DLD1 (cell line): ENCODE results near the gene WRAP53.

Experiments
- in situ Hi-C: cut with HindIII; loops from 2 replicates; pipeline ENCODE4 v1.10.0; 2017; ENCODE audit warnings: low sequenced_read_pairs

Gene WRAP53

DNA sequence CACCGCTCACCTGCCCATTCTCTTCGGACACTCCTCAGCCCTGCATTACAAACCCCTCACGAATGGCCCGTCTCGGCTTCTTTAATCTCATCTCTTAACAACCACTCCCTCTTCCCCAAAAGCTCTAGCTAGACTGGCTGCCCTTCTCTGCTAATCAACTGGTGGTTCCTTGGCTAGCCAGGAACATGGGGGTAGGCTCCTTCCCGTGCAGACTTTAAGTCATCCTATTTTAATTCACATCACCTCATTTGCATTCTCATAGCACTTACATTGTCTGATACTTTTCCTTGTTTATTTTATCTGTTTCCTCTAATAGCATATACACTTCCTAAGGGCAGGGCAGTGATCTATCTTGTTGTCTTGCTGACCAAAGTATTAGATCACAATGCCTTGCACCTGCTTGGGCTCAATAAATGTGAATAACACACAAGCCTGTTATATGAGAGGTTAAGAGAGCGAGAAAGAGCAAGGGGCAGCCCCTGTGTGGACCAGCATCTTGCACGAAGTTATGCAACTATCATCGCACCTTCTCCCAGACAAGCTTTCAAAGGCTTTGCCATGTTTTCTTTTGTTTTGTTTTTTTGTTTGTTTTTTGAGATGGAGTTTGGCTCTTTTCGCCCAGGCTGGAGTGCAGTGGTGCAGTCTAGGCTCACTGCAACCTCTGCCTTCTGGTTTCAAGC lies 10.7 kb upstream of the WRAP53 start:
- in situ Hi-C loops = no loop called here

DNA sequence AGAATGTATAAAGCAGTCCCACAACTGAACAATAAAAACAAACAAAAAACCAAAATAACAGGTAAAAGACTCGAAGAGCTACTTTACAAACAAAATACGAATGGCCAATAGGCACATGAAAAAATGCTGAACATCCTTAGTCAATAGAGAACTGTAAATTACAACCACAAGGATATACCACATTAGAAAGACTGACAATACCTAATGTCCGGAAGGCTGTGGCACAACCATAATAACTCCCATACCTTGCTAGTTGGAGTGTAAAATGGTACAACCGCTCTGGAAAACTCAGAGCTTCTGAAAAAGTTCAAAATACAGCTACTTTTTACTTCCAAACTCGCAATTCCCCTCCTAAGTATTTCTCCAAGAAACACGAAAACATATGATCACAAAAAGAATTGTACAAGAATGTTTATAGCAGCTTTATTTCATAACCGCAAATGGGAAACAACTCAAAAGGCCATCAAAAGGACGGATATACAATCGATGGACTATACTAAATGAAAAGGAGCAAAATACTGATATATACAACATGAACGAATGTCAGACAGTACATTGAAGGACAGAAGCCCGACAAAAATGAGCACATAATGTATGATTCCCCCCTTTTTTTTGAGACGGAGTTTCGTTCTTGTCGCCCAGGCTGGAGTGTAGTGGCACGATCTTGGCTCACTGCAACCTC lies 3.3 kb upstream of the WRAP53 start:
- in situ Hi-C loops = no loop called here

DNA sequence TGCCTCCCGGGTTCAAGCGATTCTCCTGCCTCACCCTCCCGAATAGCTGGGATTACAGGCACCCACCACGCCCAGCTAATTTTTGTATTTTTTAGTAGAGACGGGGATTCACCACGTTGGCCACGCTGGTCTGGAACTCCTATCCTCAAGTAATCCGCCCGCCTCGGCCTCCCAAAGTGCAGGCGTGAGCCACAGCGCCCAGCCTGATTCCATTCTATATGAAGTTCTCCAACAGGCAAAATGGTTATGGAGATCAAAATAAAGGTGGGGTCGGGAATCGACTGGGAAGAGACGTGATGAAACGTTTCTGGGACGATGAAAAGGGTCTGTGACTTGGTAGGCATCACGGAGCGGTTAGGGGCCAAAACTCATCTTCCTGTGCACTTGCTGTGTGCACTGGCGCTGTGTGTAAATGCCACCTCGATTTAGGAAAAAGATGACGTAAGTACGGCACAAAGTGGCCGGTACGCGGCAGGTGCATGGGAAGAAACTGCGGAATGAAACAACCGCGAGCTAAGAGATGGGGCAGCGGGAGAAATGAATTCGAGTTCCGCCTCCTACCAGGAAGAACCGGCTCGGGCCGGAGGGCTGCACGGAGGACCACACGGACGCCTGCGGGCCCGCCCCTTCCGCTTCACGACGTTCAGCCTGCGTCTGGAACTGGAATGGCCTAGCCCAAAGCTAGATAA lies 2.6 kb upstream of the WRAP53 start:
- in situ Hi-C loops = no loop called here

DNA sequence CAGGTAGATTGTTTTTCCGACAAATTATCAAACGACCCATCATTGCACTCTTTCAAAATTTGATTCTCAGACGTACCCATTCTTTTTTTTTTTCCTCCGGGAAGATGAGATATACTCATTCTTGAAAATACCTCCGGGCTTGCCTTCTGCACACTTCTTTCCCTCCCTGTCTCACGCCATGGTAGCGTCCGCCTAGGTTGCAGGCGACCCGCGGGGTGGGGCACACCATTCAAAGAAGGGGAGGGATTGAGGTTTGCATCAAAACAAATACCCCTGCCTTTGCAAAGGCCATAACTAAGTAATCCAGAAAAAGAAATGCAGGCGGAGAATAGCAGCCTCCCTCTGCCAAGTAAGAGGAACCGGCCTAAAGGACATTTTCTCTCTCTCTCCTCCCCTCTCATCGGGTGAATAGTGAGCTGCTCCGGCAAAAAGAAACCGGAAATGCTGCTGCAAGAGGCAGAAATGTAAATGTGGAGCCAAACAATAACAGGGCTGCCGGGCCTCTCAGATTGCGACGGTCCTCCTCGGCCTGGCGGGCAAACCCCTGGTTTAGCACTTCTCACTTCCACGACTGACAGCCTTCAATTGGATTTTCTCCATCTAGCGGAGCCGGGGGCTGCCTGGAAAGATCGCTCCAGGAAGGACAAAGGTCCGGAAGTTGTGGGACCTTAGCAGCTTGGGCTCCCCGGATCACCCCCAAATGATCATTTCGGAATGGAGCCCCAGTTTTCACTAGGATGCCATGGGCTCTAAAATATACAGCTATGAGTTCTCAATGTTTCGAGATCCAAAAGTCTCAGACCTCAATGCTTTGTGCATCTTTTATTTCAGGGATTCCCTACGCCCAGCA lies 1.8 kb upstream of the WRAP53 start:
- in situ Hi-C loops = no loop called here

DNA sequence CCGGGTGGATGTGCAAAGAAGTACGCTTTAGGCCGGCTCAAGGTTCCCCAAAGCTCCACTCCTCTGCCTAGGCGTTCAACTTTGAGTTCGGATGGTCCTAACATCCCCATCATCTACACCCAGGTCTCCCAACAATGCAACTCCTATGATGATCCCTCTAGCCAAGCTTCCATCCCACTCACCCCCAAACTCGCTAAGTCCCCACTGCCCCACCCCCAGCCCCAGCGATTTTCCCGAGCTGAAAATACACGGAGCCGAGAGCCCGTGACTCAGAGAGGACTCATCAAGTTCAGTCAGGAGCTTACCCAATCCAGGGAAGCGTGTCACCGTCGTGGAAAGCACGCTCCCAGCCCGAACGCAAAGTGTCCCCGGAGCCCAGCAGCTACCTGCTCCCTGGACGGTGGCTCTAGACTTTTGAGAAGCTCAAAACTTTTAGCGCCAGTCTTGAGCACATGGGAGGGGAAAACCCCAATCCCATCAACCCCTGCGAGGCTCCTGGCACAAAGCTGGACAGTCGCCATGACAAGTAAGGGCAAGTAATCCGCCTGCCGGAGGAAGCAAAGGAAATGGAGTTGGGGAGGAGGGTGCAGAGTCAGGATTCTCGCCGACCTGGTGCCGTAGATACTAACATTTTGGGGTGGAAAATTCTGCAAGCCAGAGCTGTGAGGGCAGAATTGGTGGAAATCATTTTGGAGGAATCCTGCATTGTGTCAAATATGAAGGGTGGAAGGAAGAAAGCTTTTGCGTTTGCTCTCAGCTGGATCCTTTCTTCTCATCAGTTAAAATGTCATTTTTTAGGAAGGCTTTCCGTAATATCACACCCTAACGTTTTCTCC lies 987 bp upstream of the WRAP53 start, which contains the start of gene TP53:
Gene TP53, minus strand, starts transcription at position 419 of the 836 bp plus-strand sequence. CDS start 10,896 bp downstream, outside the sequence.
- in situ Hi-C loops = no loop called here

DNA sequence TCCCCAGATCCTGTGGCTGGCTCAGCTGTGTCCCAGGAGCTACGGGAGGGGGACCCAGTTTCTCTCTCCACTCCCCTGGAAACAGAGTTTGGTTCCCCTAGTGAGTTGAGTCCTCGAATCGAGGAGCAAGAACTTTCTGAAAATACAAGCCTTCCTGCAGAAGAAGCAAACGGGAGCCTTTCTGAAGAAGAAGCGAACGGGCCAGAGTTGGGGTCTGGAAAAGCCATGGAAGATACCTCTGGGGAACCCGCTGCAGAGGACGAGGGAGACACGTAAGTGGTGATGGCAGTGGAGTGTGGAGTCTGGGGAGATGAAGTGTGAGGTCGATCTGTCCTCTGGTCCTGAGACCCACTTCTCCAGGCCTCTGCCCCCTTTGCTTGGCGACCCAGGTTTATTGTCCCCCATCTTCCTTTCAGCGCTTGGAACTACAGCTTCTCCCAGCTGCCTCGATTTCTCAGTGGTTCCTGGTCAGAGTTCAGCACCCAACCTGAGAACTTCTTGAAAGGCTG lies 585 bp downstream of the WRAP53 start:
- in situ Hi-C loops = no loop called here

DNA sequence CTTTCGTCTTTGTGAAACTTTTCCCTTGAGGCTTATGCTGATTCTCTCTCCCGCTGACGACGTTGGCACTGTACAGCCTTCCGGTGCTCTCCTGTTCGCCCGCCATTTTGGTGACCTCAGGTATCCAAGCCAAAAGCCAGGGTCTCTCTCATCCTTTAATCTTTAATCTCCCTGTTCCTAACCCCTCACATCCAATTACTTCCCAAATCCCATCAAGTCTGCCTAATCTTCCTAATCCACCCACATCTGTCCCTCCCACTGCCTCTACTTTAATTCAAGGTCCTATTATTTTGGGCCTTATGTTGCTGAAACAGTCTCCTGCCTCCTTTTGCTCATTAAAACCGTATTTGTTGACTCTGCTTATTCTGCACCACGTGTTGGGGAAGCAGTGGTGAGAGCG lies 7.3 kb downstream of the WRAP53 start:
- in situ Hi-C loops = no loop called here

DNA sequence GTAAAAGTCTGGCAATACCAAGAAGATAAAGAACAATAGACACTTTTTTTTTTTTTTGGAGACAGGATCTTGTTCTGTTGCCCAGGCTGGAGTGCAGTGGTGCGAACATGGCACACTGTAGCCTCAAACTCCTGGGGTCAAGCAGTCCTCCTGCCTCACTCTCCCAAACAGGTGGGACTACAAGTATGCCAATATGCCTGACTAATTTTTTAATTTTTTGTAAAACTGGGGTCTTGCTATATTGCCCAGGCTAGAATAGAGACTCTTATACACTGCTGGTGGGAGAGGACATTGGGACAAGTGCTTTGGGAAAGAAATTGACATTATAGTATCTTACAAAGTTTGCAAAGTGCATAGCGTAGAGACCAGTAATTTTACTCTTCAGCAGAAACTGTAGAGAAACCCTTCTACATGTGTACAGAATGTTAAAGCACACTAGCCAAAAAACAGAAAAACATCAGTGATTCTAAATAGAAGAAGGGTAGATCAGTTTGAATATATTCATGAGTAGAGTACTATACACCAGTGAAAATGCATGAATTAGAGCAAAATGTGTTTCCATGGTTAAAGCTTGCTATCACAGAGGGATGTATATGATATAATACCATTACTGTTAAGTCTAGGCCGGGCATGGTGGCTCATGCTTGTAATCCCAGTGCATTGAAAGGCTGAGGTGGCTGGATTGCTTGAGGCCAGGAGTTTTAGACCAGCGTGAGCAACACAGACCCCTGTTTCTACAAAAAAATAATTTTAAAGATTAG lies 9.7 kb downstream of the WRAP53 start:
- in situ Hi-C loops = no loop called here

DNA sequence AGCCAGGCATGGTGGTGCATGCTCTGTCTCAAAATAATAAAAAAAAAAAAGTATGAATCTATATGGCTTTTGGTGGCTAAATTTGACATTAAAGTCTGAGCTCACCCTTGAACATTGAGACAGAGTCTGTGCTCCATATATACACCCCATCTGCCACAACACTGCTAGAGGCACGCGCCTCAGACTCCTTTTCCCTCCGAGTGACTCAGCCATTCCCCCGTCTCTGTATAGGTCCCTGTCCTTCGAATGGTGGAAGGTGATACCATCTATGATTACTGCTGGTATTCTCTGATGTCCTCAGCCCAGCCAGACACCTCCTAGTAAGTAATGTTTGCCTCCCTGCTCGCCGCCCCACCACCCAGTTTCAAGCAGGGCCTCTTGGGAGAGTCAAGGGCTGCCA lies 12.2 kb downstream of the WRAP53 start:
- in situ Hi-C loops = no loop called here

DNA sequence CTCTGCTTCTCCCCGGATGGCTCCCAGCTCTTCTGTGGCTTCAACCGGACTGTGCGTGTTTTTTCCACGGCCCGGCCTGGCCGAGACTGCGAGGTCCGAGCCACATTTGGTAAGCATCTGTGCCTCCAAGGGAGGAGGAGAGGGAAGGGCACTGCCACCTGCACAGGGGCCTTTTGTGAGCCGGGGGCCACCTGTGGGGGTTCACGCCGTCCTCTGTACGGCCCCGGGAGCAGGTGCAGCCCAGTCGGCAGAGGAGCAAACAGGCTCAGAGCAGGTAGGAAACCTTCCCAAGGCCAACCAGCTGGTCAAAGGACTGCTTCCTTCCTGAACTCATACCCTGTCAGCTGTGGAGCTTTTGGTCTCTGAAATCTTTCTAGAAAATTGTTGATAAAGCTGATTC lies 13.4 kb downstream of the WRAP53 start:
- in situ Hi-C loops = no loop called here

DNA sequence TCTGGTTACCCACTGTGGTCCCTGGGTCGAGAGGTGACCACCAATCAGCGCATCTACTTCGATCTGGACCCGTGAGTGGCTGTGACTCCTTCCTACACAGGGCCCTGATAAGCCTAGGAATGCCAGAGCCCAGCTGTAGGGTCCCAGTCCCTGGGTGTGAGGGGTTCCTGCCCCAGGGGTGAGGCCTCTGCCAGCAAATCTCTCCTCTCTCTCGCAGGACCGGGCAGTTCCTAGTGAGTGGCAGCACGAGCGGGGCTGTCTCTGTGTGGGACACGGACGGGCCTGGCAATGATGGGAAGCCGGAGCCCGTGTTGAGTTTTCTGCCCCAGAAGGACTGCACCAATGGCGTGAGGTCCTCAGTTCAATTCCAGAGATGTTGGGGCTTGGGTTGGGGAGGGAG lies 14.5 kb downstream of the WRAP53 start:
- in situ Hi-C loops = no loop called here

DNA sequence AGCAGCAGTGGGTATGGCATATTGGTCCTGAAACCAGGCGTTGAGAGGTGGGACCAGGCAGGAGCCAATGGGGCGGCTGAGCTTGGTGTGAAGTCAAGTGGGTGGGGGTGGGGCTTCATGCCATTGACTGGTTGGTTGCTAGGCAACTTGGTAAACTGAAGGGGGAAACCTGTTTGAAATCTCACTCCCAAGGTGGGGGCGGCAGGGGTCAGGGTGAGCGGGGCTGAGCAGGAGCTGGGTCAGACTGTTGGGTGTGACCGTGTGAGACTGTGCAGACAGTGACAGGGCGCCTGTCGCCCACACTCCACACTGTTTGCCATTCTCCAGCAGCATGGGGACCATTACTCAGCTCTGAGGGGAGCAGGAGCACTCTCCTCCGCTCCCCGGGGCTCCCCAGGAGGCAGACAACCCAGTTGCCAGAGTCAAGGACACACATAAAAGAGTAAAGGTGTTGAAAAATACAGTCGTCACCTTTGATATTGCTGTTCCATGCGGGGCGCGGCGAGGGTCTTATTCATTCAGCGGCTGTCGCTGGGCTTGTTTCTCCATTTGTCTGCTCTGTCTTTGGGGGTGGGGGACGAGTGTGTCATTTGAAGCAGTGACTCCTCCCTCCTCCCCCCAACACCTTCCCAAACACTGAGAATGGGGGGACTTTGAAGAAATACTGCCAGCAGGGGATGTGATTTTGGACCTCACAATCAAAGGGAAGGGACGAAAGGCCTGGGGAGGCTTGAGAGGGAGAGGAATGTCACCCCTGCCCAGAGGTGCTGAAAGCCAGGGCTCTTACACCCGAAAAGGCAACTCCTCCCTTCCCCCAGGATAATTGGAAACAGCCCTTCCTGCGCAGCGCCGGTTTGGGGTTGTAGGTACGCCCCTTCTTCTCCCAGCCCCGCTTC lies 15.6 kb downstream of the WRAP53 start:
- in situ Hi-C loops = no loop called here

DNA sequence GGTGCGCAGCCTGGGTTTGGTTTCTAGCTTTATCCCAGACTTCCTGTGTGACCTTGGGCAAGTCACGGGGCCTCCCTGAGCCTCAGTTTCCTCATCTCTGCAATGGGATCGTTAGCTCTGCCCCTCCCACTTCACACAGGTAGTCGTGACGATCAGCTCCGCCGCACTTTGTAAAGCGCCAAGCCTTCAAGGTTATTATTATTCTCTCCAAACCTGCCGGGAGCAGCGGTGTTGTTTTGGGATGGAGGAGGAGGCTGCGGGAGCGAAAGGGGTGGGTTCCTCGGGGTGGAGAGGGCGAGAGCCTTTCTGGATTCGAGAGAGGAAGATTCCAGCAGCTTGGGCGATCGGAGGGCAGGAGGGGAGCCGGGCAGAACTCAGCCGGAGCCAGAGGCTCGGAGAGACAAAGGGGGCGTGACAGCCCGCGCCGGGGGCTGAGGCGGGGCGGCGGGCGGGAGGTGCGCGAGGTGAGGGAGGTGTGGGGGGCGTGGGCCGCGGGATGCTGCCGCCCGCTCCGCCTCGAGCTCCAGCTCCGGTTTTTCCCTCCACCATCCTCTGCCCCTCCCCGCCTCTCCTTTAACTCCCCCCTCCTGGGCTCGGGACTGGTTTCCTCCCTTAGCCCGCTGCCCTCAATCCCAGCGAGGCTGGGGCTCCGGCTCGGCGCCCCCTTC lies 16.5 kb downstream of the WRAP53 start, which contains the start of gene EFNB3:
Gene EFNB3, plus strand, starts transcription at position 602 of the 668 bp plus-strand sequence. CDS start 397 bp downstream, outside the sequence.
- in situ Hi-C loops = no loop called here

DNA sequence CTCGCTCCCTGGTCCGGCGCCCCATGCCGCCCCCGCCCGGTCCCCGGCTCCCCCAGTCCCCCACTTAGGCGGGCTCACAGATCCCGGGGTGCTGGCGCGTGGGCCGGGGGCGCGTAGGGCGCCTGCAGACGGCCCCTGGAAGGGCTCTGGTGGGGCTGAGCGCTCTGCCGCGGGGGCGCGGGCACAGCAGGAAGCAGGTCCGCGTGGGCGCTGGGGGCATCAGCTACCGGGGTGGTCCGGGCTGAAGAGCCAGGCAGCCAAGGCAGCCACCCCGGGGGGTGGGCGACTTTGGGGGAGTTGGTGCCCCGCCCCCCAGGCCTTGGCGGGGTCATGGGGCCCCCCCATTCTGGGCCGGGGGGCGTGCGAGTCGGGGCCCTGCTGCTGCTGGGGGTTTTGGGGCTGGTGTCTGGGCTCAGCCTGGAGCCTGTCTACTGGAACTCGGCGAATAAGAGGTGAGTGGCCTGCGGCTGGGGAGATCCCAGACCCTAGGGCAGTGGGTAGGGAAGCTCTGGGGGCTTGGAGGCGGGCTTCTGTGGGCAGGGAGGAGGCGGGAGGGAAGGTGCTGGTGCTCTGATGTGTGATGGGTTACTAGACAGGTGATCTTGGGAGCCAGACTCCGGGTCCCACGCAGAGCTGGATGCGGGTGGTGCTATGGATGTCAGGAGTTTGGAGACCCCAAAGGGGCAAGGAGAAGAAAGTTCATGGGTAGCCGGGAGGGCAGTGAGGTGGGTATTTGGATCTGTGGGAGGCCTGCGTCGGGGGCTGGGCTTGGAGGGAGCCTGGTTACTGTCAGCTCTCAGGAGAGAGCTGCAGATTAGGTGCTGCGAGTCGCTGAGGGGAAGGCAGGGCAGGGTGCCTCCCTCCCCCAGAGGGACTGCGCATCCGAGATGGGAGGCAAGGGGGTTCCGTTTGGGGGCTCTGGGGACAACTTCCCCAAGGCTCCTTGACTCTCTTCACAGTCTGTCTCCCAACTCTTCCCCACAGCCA lies 17.3 kb downstream of the WRAP53 start:
- in situ Hi-C loops = no loop called here

DNA sequence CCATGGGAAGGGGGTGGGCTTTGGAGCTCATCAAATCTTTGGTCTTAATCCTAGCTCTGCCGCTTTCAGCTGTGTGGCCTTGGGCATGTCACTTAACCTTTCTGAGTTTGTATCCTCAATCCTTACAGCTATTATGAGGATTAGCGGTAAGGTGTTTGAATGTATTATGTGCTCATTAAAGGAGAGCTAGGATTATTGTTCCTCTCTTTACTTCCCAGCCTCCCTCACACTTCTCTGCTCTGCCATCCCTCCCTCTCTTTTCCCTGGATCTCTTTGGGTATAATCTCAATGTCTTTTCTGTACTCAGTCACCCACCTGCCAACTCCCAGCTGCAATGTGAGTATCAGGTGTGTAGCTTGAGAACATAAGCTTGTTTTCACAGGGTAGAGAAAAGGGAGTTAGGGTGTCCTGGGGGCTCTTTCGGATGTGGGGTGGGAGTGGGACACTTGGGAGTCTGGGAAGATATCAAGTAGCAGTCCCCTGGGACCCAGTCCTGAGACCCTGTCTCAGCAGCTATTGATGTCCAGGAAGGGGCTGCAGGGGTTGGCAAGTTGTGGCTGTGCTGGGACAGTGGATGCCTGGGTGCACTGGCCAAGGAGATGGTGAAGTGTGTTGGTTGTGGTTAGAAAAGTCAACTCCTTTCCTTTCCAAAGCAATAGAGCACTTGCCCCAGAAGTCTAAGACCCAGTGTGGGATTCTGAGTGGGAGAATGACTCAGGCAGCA lies 18.5 kb downstream of the WRAP53 start:
- in situ Hi-C loops = no loop called here

DNA sequence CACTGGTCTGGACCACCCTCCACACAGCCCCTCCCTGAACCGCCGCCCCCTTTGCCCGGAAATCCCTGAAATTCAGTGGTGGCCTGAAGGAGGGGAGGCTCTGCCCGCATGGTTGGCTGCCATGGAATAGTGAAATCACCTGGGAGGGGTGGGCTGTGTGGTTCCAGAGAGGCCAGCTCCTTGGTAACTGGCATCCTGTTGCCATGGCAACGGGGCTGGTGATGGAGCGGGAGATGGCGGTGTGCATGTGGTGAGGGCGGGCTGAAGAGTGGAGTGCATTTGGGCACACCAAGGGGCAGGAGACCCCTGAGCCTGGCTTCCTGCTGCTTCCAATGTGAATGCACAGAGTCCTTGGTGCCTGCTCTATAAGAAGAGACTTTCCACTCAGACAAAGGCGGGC lies 19.2 kb downstream of the WRAP53 start:
- in situ Hi-C loops = no loop called here
